SK-N-SH (cell line): Measurements from ENCODE around the gene TMEM131L. TPM values are rescaled to one million over a fixed set of nuclear protein-coding genes. Genes with fewer than 3 reads are reported as not detected.

Source experiments
- CTCF ChIA-PET: fragments of 300-600, 350-600 bp; formaldehyde crosslinking; extraction: SDS; loops from one replicate; lab custom pipeline; 2021; lab: Yijun Ruan, JAX
- POLR2A ChIA-PET: fragments of 350-600 bp; sonication (Branson Sonifier 250); formaldehyde crosslinking; extraction: SDS; loops from one replicate; lab custom pipeline; 2020; ENCODE audit warnings: antibody characterized with exemption, inconsistent platforms; lab: Yijun Ruan, JAX
- DNase-seq: peaks from one replicate; pipeline ENCODE4 v3.0.0; 2012
- H2AFZ ChIP-seq: fragments of 200-600 bp; sonication (generic); 2 replicates; pipeline ENCODE4 v1.8.1; 2016; ENCODE audit warnings: antibody characterized with exemption, mild to moderate bottlenecking, low read depth
- H3F3A ChIP-seq: fragments of 200-600 bp; sonication (generic); replicated peaks from 2 replicates; pipeline ENCODE3; 2016; ENCODE audit warnings: antibody characterized with exemption, mild to moderate bottlenecking; ENCODE audit not compliant: insufficient read depth
- H3K27ac ChIP-seq, 2 experiments: fragments of 200-500 bp in 1 of 2; fragments of 200-600 bp in 1 of 2; sonication (Bioruptor generic) in 1 of 2; sonication (generic), shearing (Covaris generic) in 1 of 2; 2 replicates each; pipeline versions ENCODE4 v1.5.1 to v1.6.1; 2014 to 2016; ENCODE audit warnings: low read depth in 2 of 2, inconsistent platforms in 1 of 2, low read length in 1 of 2, mild to moderate bottlenecking in 1 of 2, mixed read lengths in 1 of 2
- H3K27me3 ChIP-seq: fragments of 200-600 bp; sonication (generic), shearing (Covaris generic); 2 replicates; pipeline ENCODE4 v1.6.1; 2016; ENCODE audit warnings: mixed run types; ENCODE audit not compliant: insufficient read depth
- H3K36me3 ChIP-seq, 2 experiments: fragments of 200-500 bp in 1 of 2; fragments of 200-600 bp in 1 of 2; sonication (Bioruptor generic) in 1 of 2; sonication (generic) in 1 of 2; replicated peaks in 1 of 2; 2 replicates each; pipeline versions ENCODE3 to v1.5.1; 2014 to 2016; ENCODE audit warnings: low read length in 1 of 2, mild to moderate bottlenecking in 1 of 2; ENCODE audit not compliant: insufficient read depth in 2 of 2, control insufficient read depth in 1 of 2
- H3K4me1 ChIP-seq, 2 experiments: fragments of 200-500 bp in 1 of 2; fragments of 200-600 bp in 1 of 2; sonication (Bioruptor generic) in 1 of 2; sonication (generic), shearing (Covaris generic) in 1 of 2; 2 replicates each; pipeline versions ENCODE4 v1.5.1 to v1.6.1; 2014 to 2016; ENCODE audit warnings: low read depth in 1 of 2, low read length in 1 of 2, mixed run types in 1 of 2; ENCODE audit not compliant: insufficient read depth in 2 of 2, control insufficient read depth in 1 of 2
- H3K4me2 ChIP-seq: fragments of 200-600 bp; sonication (generic), shearing (Covaris generic); 2 replicates; pipeline ENCODE4 v1.6.1; 2017; ENCODE audit warnings: mixed run types
- H3K4me3 ChIP-seq, 2 experiments: fragments of 200-500 bp in 1 of 2; fragments of 200-600 bp in 1 of 2; sonication (Bioruptor generic) in 1 of 2; sonication (generic), shearing (Covaris generic) in 1 of 2; 2 replicates each; pipeline versions ENCODE4 v1.5.1 to v1.8.1; 2014 to 2016; ENCODE audit warnings: low read depth in 2 of 2, inconsistent platforms in 1 of 2, low read length in 1 of 2, mild to moderate bottlenecking in 1 of 2, mixed read lengths in 1 of 2, moderate library complexity in 1 of 2
- H3K79me2 ChIP-seq: fragments of 200-600 bp; sonication (generic); 2 replicates; pipeline ENCODE4 v1.8.1; 2017; ENCODE audit warnings: mild to moderate bottlenecking; ENCODE audit not compliant: insufficient read depth
- H3K9ac ChIP-seq: fragments of 200-600 bp; sonication (generic); 2 replicates; pipeline ENCODE4 v1.6.1; 2017; ENCODE audit warnings: mixed run types
- H3K9me2 ChIP-seq: fragments of 200-600 bp; sonication (generic); 2 replicates; pipeline ENCODE4 v1.6.1; 2017; ENCODE audit warnings: mixed run types
- H3K9me3 ChIP-seq: fragments of 200-600 bp; sonication (generic); 2 replicates; pipeline ENCODE4 v1.6.1; 2017; ENCODE audit warnings: mixed run types, mild to moderate bottlenecking, moderate library complexity
- H4K20me1 ChIP-seq: fragments of 200-600 bp; sonication (generic); 2 replicates; pipeline ENCODE4 v1.6.1; 2017; ENCODE audit warnings: mild to moderate bottlenecking, mixed run types; ENCODE audit not compliant: insufficient read depth
- CHD2 ChIP-seq: fragments of 150-350 bp; IDR thresholded peaks from 2 replicates; pipeline ENCODE4 v1.6.1; 2018; ENCODE audit warnings: low read length; ENCODE audit not compliant: partially characterized antibody
- EZH2phosphoT487 ChIP-seq: fragments of 200-600 bp; sonication (generic); IDR thresholded peaks from 2 replicates; pipeline ENCODE4 v1.6.1; 2017; ENCODE audit warnings: low read depth, mixed run types, mild to moderate bottlenecking, antibody characterized with exemption, moderate library complexity, borderline replicate concordance
- IRF3 ChIP-seq: fragments of 150-350 bp; IDR thresholded peaks from 2 replicates; pipeline ENCODE4 v1.6.1; 2016; ENCODE audit warnings: mild to moderate bottlenecking, low read depth, low read length
- JUND ChIP-seq: IDR thresholded peaks from 2 replicates; pipeline ENCODE4 v1.4.0; 2012
- MAX ChIP-seq: IDR thresholded peaks from 2 replicates; pipeline ENCODE4 v1.4.0; 2012; ENCODE audit warnings: low read depth
- MEF2A ChIP-seq: IDR thresholded peaks from 2 replicates; pipeline ENCODE4 v1.4.0; 2012; ENCODE audit warnings: low read depth, borderline replicate concordance
- MXI1 ChIP-seq: IDR thresholded peaks from 2 replicates; pipeline ENCODE4 v1.6.1; 2012; ENCODE audit warnings: mild to moderate bottlenecking, low read depth, low read length, improper control_type of control experiment
- NFIC ChIP-seq: IDR thresholded peaks from 2 replicates; pipeline ENCODE4 v1.4.0; 2012; ENCODE audit warnings: borderline replicate concordance
- PBX3 ChIP-seq: IDR thresholded peaks from 2 replicates; pipeline ENCODE4; 2012
- RAD21 ChIP-seq: IDR thresholded peaks from 2 replicates; pipeline ENCODE4 v1.6.1; 2012; ENCODE audit warnings: mild to moderate bottlenecking, low read length
- SIN3A ChIP-seq: IDR thresholded peaks from 2 replicates; pipeline ENCODE4 v1.6.1; 2012; ENCODE audit warnings: low read depth, mild to moderate bottlenecking, low read length, moderate library complexity, borderline replicate concordance
- SMC3 ChIP-seq: IDR thresholded peaks from 2 replicates; pipeline ENCODE4 v1.6.1; 2012; ENCODE audit warnings: low read depth, low read length, improper control_type of control experiment
- ZBTB33 ChIP-seq: IDR thresholded peaks from 2 replicates; pipeline ENCODE4 v1.4.0; 2012; ENCODE audit warnings: low read depth, borderline replicate concordance
- WGBS: methylation state at CpG from one replicate; pipeline ENCODE4 v1.1.6; 2017; ENCODE audit warnings: low lambda C conversion rate; 5-methylcytosine and 5-hydroxymethylcytosine counted together
- polyA plus RNA-seq, 3 experiments: library from polyadenylated mRNA; depleted of rRNA; stranded (reverse); fragments of >200 nt; gene quantifications; 2 replicates each; pipeline ENCODE4 v1.2.3, GENCODE V29; 2012
- TF ChIP-seq, protein P1 (sequence below): fragments of 200-600 bp; sonication (generic); IDR thresholded peaks from 2 replicates; pipeline ENCODE4 v1.6.1; 2017; ENCODE audit warnings: antibody characterized with exemption, mild to moderate bottlenecking, moderate library complexity

The TMEM131L gene
- polyA plus RNA-seq, 1 of the 3 experiments (the other 2 are of a cell fraction) = 6.2 TPM

DNA sequence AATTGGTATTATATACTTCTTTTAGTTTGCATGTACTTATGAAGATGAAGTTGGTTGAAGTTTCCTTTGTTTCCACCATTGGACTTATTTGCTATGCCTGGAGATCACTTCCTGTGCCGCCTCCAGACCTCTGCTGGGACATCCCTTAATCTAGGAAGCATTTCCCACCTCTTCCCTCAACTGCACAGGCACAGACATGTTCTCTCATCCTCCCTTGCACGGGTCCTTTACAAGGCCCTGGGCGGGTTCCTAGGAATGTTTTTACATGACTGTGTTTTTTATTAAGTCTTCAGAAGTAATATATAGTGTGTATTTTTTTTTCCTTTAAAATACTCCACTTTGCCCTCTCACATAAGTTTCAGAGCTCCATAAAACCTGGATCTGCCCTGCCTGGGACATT is 51.0 kb downstream of the TMEM131L start:
- ChIA-PET CTCF (no interaction called here), POLR2A (no interaction called here)
- no peak overlapping the region for H3K4me2 ChIP-seq
- no peak for DNase-seq
- peaks cover 6% of the 10 kb centered on the region; the same call in 1 of the 2 replicates for H3K79me2 ChIP-seq
- no peaks in the 10 kb centered on the region for H3K27me3 ChIP-seq
- H3K4me1 ChIP-seq = peaks cover 0 to 25% of the 10 kb centered on the region in 2 experiments; a peak in 3 of 4 replicates
- no peak for TF ChIP-seq JUND
- TF ChIP-seq MAX = no peak
- TF ChIP-seq RAD21 = no peak
- H3K9me2 ChIP-seq = no peaks in the 10 kb centered on the region
- no peak overlapping the region for H3K4me3 ChIP-seq
- H4K20me1 ChIP-seq = peaks cover 3% of the 10 kb centered on the region; the same call in 1 of the 2 replicates
- H3K27ac ChIP-seq = no peak overlapping the region
- H3K9me3 ChIP-seq = no peaks in the 10 kb centered on the region
- H2AFZ ChIP-seq = no peak overlapping the region
- H3K36me3 ChIP-seq = no peaks in the 10 kb centered on the region
- H3F3A ChIP-seq = peaks cover 31% of the 10 kb centered on the region
- 96% methylated on average over 3 of the region's 3 CpGs for WGBS
- no peak overlapping the region for H3K9ac ChIP-seq

- peaks cover 6% of the 10 kb centered on the region; the same call in 1 of the 2 replicates for H3K79me2 ChIP-seq
- TF ChIP-seq PBX3 (no peak), EZH2phosphoT487 (no peak), NFIC (no peak), ZBTB33 (no peak), CHD2 (no peak), MEF2A (no peak), IRF3 (no peak), MXI1 (no peak), SIN3A (no peak), SMC3 (no peak)
- TF ChIP-seq, protein P1, sequence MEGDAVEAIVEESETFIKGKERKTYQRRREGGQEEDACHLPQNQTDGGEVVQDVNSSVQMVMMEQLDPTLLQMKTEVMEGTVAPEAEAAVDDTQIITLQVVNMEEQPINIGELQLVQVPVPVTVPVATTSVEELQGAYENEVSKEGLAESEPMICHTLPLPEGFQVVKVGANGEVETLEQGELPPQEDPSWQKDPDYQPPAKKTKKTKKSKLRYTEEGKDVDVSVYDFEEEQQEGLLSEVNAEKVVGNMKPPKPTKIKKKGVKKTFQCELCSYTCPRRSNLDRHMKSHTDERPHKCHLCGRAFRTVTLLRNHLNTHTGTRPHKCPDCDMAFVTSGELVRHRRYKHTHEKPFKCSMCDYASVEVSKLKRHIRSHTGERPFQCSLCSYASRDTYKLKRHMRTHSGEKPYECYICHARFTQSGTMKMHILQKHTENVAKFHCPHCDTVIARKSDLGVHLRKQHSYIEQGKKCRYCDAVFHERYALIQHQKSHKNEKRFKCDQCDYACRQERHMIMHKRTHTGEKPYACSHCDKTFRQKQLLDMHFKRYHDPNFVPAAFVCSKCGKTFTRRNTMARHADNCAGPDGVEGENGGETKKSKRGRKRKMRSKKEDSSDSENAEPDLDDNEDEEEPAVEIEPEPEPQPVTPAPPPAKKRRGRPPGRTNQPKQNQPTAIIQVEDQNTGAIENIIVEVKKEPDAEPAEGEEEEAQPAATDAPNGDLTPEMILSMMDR = no peak
- peaks cover 3% of the 10 kb centered on the region; the same call in 1 of the 2 replicates for H4K20me1 ChIP-seq
- H3K36me3 ChIP-seq = no peaks in the 10 kb centered on the region
- H3K9me2 ChIP-seq = no peaks in the 10 kb centered on the region
- no peak overlapping the region for H3K27ac ChIP-seq
- no peaks in the 10 kb centered on the region for H3K27me3 ChIP-seq
- WGBS = 96% methylated on average over 8 of the region's 8 CpGs
- H3F3A ChIP-seq = peaks cover 26% of the 10 kb centered on the region
- no peak overlapping the region for H3K9ac ChIP-seq
- no peaks in the 10 kb centered on the region for H3K9me3 ChIP-seq
- H3K4me3 ChIP-seq = no peak overlapping the region
- ChIA-PET POLR2A (no interaction called here), CTCF (interaction anchor here (0.5 kb wide), 1 partner anchor 28 kb away, joined by 3 read pairs; no protein-coding TSS in a partner anchor)
- no peak for DNase-seq
- H3K4me1 ChIP-seq = peaks cover 0 to 16% of the 10 kb centered on the region in 2 experiments; a peak in 3 of 4 replicates
- no peak overlapping the region for H3K4me2 ChIP-seq
- no peak overlapping the region for H2AFZ ChIP-seq
Observed at GRCh38 chr4:153518001-153518400, 51.8 kb downstream of the TMEM131L start.
